ENCODE data around the gene C7orf25. TPM values are rescaled to one million over a fixed set of nuclear protein-coding genes. Genes with fewer than 3 reads are reported as not detected.

The C7orf25 gene
- polyA plus RNA-seq, 10 donors, result 1.0 to 2.6 (median 1.7) TPM

DNA sequence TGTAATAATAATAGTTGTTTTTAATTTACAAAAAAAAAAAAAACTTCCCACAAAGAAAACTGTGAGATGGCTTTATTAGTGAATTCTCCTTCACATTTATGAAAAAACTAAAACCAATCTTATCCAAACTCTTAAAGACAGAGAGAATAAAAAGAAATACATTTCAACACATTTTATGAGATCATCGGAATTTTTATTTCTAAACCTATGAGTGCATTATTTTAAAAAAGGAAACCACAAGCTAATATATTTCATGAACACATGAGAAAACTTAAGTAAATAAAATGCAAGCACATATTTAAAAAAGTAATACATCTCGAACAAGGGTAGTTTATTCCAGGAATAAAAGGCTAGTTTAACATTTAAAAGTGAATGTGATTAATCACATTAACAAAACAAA, 31.5 kb downstream of the C7orf25 start:
- DNase-seq, result no peak

DNA sequence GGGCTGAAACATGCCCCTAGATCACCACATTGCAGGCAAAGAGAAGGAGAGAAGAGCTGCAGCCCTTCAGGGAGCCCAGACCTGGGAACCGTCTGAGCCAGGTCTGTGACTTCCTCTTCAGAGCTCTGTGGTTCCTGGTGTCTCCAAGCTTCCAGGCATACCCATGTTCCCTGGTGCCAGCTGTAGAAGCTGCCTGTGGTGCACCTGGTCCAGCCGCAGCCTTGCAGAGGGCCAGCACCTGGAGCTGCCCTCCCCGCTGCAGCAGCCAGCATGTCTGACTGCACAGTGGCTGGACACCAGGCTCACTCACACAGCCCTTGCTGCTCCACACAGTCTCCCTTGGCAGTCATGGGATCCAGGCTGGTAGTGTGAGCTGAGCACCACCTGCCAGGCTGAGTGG, 33.6 kb downstream of the C7orf25 start:
- no peak for DNase-seq

DNA sequence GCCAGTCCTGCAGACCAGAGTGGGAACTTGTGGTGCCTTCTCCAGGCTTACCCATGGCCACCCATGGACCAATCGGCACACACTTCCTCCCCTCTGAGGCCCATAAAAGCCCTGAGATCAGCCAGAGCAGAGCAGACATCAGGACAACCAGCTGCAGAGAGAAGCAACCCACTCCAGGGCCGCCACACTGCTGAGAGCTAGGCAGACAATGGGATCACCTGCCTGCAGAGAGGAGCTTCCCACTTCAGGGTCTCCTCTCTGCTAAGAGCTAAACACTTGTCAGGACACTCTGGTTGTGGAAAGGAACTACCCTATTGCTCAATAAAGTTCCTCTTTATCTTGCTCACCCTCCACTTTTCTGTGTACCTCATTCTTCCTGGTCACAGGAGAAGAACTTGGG, 34.0 kb downstream of the C7orf25 start:
- no peak for DNase-seq

DNA sequence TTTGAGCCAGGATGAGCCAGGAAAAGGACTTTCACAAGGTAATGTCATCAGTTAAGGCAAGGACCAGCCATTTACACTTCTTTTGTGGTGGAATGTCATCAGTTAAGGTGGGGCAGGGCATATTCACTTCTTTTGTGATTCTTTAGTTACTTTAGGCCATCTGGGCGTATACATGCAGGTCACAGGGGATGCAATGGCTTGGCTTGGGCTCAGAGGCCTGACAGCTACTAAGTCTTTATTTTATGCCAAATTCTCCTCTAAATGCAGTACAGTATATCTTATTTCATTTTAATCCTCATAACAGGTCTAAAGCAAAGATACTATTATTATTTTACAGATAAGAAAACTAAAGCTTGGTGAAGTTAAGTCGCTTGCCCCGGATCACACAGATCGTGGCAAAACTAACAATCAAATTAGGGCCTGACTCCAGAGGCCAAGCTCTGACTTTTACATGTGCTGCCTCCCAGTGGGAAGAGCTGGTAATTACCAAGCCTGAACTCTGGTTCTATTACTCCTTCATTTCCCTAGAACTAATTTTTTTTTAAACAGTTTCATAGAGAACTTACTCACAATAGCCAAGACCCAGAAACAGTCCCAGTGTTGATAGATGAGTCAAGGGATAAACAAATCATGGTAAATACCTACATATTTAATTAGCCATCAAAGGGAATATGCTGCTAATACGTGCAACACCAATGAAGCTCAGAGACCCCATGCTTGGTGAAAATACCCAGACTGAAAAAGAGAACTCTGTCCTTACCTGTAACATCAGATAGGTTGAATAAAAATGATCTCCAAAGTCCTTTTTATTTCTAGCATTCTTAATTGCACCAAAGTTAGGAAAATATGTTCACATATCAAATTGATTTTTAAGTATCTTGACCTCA, 35.4 kb downstream of the C7orf25 start:
- peak; percentile 45 to 73 (median 57) for DNase-seq

DNA sequence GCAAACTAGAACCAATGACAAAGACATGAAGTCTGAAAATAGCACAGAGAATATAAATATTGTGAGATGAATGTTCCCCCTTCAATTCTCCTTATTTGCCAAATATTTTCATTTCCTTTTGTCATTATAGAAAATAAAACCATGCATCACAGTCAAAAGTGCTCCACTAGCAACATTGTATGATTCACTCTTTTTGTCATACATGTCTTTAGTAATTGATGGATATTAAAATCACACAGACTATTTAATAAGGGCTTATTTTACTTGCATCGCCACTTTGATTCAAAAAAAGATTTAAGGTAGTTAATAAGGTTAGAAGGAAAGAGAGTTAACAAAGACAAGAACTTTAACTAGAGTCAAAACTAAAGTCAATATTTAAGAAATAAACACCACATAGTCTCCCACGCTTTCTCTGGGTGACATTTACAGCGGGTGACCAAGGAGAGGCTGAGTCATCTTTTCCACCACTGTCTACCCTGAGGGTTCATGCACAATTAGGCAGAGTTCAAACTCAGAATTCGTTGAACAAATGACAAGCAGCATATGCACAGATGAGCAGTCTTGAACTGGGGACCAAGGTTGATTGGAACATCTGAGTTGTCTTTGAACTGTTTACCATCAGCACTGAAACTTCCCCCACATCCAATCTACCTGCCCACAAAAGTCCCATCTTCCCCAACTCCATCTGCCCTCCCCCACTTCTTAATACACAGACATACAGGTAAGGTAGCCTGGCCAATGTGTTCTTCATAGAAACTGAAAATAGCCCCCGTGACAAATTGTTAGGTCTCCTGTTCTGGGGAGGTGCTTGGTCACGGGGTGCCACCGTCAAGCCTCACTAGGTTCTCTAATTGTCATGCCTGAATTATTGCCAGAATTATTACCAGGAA, 42.5 kb downstream of the C7orf25 start:
- no peak for DNase-seq

DNA sequence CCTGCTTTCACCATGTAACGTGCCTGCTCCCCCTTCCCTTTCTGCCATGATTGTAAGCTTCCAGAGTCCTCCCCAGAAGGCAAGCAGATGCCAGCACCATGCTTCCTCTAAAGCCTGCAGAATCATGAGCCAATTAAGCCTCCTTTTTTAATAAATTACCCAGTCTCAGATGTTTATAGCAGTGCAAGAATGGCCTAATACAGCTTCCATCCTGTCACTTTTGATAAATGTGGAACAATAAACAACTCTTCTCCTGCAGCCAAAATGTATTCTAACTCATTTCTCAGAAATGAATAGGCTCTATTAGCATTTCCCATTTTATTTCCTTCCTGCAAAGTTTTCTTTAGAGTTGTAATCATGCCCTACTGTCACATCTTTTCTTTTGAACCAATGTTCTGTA, 43.4 kb downstream of the C7orf25 start:
- no peak for DNase-seq

Other genes starting within 250 kb of the C7orf25 start
- gene PSMA2, start 20.1 kb upstream of the C7orf25 start, polyA plus RNA-seq (ENCODE audit: insufficient read length in 10 of 10), result 100 to 1,000 TPM; 114 to 150 (median 127) TPM
- 10 to 100 TPM; 38.9 to 55.5 (median 48.3) TPM for gene MRPL32, start 20.3 kb upstream of the C7orf25 start, polyA plus RNA-seq (ENCODE audit: insufficient read length in 10 of 10)
- gene HECW1, start 200.6 kb upstream of the C7orf25 start, polyA plus RNA-seq (ENCODE audit: insufficient read length in 10 of 10), result 1 to 10 TPM in 1 of 10 donors, under 1 TPM in 9; 0.03 to 2.1 (median 0.19) TPM